ENCODE measurements around the gene PSMB3.
A peak's percentile ranks its signal among the peaks of the same experiment; 100 is the strongest.

GRCh38 chr17:38799501-38800236, 47.1 kb downstream of the PSMB3 start, which contains the start of gene PIP4K2B:
- TF ChIP-seq IRF1 (CRISPR knock-in tag; IDR thresholded peaks at IDR 0.05) = no peak
- 0 out of 2 replicates have a peak, but pooled peaks have one; percentile 4 for TF ChIP-seq USF2 (CRISPR knock-in tag; IDR thresholded peaks at IDR 0.05)

All from WTC11 (cell line).